ENCODE measurements around the gene SYNPR.

SYNPR gene

DNA sequence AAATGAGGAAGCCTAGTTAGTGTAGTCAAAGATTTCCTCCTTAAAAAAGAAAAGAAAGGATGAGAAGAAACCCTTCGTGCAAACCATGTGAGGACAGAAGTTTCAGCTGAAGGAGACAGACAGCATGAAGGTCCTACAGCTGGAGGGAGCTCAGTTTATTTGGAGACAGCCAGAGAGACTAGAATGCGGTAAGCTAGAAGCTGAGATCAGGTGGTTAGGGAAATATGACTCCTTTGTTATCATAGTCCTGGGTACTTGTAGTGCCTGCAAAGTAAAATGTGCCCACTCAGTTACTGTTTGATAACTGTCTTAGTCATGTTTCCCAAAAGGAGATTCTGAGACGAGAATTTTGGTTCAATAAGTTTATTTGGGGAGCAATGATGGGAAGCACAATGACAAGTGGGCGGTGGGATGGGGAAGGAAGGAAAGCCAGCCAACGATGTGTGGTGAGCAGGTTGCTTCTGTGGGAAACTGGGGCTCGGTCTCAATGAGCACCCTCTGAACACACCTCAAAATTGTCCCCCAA is 195.6 kb downstream of the SYNPR start:
- DNase-seq (ENCODE audit: low read depth): no peak

DNA sequence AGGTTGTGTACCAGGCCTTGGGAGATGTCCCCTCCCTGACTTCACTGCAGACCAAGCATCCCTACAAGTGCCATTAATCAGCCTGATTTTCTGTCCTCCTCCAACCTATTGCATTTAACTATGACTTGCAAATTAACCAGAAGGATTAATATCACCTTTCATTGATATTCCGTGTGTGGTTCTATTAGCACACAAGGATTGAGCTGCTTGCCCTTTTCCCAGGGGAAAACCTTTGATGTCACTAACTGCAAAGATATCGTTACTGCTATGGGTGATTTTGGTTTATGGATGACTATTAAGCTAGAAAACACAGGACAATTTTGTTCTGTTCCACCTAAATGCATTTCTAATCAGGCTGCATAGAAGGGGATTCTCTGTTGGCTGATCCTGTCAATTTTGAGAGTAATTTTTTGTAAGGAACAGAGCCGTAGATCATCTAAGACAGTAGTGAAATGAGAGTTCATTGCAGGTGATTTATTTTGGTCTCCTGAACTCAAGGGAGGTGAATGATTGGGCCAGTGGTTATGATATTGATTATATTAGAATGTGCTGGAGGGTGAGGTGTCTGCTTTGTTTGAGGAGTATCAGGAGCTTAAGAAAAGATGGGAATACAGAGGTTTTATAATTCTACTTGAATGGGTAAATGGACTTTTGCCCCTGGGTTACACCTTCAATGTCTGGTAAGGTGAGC is 196.9 kb downstream of the SYNPR start:
- DNase-seq (ENCODE audit: low read depth): no peak

DNA sequence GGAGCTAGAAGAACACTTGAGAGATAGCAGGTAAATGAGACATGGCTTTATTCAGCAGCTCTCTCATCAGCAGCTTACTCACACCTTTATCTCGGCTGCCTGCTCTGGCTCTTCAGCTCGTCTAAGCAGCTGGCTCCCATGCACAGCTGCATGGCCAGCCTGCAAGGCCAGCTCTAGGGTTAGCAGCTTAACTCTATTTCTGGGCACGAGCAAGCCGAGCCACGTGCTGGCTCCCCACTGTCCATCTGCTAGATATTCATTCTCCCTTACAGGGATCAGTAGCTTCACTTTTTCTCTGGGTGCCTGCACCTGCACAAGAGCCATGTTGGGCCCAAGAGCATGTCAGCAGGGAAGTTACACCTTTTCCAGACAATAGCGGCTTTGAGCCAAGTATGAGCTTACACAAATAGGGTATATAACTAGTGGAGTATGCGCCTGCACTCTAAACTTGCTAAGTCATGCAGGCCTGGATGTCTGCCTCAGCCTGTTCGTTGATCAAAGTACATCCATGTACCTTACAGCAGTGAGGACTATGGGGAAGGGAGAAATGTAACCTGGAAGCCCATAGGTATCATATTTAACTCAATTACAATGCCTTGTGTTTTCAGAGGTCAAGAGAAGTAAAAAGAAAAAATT is 199.5 kb downstream of the SYNPR start:
- no peak for DNase-seq (ENCODE audit: low read depth)

DNA sequence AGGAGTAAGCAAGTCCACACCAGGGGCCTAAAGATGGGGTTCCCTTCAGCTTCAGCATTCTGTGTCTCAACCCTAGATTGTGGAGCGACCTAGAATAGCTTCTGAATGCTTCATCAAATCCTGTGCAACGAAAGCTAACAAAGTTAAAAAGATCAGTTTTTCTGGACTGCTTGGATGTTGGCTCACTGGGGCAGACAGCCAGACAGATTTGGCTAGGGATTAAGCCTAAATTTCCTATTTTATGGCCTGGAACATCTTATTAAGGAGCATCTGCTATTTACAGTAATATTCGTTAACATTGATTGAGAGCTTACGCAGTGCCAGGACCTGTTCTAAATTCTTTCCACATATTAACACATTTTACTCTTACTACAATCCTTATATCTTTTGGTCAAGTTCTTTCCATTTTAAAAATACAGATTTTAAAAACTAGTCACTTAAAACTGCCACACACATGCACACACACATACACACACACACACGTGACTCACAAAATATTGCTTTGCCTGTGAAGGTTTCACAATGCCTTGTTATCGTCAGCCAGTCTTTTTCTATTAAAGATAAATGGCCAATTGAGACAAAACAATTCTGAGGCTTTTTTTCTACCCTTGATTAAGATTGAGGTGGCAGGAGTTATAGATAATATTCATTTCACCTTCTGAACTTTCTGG is 201.0 kb downstream of the SYNPR start:
- no peak for DNase-seq (ENCODE audit: low read depth)

DNA sequence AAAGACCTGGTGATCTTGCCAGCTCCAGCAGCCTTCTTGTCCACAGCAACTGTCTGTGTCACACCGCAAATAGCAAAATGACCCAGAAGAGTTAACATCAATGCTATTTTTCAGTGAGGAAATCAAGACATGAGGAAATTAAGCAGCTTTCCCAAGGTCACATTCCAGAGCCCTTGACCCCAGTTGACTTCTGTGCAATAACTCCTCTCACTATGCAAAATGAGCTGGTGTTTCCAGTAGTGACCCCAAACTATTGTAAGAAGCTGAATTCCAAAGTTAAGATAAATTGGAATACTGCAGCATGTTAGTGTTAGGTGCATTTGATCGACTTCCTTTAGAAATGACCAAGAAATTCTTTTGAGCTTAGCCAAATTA is 201.5 kb downstream of the SYNPR start:
- DNase-seq (ENCODE audit: low read depth): no peak

DNA sequence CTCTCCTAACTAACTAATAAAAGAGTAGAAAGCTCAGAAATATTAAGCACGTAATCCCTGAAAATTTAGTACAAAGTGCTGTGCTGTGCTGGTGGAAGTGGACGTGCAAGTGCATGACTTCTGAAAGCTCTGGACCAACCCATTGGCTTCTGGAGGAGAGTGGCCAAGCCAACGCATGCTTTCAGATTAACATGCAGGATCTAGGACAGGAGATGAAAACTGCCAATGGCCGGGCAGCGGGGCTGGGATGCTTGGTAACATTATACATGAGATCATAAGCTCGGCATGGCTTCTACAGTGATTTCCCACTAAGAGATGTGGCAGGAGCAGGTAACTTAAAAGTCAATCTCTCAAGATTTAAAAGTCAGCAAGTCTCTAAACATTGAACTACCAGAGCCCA is 203.5 kb downstream of the SYNPR start:
- no peak for DNase-seq (ENCODE audit: low read depth)

DNA sequence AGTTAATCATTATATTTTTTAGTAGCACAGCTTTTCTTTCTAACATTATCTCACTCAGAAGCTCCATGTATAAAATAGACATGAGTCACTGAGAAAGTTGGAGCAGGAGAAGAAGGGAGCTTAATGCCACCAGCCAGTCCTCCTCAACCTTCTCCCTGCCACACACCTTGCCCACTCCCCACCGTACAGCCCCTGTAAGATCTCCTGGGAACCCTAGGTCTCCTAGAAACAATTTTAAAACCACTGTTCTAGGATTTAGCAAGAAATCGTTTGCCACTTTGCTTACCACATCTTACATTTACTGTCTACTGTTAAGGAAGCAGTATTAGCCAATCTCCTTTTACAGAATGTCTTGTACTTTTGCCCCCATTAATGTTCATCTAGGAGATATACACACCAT is 204.2 kb downstream of the SYNPR start:
- no peak for DNase-seq (ENCODE audit: low read depth)

DNA sequence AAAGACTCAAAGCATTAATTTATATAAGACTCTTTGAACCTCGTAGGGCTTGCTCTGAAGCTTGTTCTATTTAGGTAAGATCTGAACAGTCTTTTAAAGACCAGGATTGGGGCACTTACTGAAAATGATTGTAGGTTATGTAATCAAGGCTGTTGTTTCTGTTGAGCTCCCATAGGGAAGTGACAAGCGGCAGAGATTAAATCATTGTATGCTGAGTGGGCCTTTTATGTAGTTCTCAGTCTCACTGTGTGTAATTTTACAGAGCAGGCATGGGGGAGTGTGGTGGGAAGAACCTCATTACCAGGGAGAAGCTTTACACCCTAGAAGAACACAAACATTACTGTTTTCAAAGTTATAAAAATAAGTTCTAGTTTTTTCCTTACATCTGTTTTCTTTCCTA is 214.4 kb downstream of the SYNPR start:
- no peak for DNase-seq (ENCODE audit: low read depth)

DNA sequence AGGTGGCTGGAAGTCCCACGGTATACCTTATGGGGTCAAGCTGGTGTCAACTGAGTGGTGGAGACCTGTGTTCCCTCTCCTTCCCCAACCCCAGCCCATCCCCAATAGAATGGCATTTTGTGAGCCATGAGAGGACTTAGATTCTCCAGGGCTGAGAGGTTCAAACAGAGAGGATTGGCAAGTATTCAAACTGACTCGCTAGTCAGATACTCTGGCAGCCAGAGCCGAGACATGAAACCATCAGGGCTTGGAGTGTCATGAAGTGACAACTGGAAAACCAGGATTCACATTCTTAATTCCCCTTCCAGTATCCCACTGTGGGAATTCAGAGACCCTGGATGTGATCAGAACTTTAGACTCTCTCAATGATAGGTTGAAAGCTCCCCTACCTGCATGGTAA is 215.0 kb downstream of the SYNPR start:
- no peak for DNase-seq (ENCODE audit: low read depth)

DNA sequence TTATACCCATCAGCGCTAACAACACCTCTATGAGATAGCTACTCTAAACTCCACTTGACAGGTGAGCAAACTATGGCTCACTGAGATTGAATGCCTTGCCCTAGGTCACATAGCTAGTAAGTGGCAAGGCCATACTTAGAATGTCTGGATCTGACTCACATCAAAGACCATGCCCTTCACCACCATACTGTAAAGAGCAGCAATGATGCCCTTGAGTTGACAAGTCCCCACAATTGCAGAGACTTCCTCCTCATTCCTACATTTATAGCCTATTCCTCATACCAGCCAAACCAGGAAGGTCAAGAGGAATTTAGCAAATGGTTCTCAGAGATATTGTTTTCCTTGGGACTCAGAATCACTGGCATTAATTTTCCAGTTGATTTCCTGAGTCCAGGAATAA is 216.5 kb downstream of the SYNPR start:
- no peak for DNase-seq (ENCODE audit: low read depth)

DNA sequence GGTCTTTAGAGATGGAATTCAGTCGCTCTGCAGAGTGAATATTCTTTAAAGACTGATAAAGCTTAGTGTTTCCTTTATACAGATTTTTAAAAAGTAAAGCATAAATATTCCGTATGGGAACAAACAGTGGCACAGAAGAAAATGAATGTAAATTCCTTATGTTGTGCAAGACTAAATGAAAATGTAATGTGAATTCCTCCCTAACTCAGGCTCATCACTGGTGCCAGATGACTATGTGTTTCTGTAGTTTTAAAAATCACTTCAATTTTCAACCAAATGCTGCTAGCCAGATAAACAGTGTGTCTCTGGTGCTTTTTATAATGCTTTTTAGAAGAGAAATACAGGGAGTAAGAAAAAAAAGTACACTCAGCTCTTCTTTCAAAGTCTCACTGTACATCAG is 219.5 kb downstream of the SYNPR start:
- no peak for DNase-seq (ENCODE audit: low read depth)

DNA sequence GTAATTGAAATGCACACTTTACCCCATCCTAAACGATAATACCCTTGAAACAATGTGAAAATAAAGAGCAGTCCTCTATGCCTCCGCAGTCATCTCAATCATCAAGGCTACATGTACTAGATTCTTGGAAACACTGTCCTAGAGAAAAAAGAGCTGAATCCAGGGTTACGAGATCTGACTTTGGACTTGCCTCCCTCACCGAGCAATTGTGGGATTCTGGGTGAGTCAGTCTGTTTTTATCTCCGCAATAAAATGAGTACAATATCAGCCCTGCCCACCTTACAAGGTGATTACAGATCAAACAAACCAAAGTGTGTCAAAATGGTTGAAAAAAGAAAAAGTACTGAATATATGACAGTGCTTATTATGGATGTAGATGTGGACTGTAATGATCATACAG is 222.1 kb downstream of the SYNPR start:
- no peak for DNase-seq (ENCODE audit: low read depth)

DNA sequence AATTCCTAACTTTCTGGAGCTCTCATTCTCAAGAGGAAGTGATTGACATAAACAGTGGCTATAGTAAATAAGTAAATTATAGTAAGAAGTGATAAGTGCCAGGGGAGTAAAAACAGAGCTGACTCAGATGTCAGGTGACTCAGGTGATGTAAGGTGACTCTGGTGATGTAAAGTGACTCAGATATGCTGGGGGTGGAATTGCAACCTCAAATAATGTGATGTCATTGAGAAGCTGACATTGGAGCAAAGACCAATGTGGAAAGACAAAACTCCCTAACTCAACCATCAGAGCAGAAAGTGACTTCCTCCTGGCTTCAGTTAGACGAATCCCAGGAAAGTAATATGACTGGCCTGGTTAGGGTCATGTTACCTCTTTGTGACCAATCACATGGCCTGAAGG is 230.2 kb downstream of the SYNPR start:
- no peak for DNase-seq (ENCODE audit: low read depth)

DNA sequence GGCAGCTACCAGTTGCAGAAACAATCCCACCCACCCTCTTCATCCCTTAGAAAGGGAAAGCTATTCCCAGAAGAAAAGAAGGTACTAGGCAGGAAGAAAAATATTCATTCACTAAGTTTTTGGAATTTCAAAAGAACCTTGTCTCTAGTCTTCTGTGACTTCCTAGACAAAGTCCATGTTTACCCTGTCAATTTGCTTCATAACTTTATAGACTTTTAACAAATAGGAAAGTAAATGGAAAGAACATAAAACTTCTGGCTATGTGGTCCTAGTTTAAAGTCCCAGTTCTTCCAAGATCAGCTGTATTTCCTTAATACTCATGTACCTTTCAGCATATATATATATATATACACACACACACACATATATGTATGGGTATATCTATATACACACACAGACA is 230.7 kb downstream of the SYNPR start:
- no peak for DNase-seq (ENCODE audit: low read depth)

DNA sequence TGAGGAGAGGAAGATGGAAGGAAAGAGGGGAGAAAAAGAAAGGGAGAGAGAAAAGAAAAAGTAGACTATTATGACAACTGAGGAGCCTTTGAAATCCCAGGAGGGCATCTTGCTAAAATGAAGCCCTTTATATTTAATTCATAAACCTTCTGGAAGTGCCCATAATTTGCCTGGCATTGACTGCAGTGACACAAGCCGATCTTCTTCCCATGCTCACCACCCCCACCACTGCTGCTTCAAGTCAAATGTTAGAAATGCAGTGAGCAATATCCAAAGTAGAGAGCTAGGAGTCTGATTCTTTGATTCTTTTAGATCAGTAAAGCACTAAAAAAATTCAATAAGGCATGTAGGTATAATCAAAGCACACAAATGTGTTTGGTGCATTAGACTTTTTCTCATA is 235.7 kb downstream of the SYNPR start:
- DNase-seq (ENCODE audit: low read depth): no peak

DNA sequence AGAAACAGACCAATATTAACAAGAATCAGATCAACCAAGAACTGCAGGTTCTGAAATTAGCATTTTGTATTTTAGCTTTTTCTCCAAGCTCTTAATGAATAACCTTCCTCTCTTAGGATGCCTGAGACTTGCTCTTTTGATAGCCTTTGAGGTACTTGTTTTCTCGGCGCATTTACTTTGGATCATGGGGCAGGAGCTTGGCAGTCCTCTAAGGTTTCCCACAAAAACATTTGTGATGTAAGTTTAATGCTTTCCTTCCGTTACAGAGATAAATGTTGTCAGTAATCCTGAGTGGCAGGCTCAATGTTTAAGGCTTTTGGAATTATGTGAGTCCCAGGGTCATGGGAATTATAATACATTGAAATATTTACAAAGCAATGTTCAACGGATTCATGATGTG is 236.6 kb downstream of the SYNPR start:
- DNase-seq (ENCODE audit: low read depth): no peak

DNA sequence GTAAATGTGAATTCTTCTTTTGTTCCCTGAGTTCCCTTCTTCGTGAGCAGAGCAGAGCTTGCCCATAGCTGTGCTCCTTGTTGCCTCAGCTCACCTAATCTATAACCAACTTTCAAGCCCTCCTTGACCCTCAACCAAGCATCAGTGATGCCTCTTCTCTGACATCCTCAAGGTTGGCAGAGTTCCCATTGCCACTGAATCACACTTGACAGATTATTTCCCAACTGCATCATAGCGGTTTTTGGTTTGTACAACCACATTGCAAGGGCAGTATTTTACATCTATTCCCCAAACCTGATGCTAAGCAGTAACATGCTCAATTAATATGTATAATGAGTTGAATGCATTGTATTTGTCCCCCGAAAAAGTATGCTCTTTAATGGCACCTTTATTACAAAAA is 241.3 kb downstream of the SYNPR start:
- no peak for DNase-seq (ENCODE audit: low read depth)

DNA sequence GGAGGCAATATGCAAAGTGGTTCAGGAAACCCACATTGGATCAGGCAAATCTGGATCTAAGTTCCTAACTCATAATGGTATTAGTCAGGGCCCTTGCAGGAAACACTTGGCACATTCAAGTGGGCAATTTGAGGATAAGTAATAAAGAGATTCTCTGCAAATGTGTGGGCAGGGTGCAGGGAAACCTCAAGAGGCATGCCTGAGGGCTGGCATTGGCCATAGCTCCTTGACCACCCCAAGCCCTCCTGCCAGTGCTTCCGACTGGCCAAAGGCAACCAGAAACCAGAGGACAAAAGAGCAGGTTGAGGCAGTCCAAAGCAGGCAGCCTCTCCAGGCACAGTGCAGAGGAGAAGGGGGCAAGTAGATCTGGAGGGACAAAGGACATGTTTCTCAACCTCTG is 243.5 kb downstream of the SYNPR start:
- no peak for DNase-seq (ENCODE audit: low read depth)

DNA sequence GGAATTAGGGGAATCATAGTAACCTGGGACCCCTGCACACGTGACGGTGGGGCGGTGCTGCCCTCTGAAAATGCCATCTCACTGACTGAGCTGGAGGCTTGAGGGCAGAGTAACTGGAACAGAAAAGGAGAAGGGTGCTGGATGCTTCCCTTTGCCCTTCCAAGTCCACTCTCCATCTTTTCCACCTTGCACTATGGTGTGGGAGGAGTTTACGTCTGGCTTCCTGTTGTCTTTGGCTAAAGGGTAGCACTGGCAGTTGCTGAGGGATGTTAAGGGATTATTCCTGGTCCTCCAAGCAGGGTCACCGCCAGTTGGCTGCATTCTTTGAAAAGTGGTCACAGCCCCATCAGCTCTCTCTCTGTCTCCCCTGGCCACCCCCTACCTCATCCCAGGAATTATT is 245.0 kb downstream of the SYNPR start:
- no peak for DNase-seq (ENCODE audit: low read depth)

DNA sequence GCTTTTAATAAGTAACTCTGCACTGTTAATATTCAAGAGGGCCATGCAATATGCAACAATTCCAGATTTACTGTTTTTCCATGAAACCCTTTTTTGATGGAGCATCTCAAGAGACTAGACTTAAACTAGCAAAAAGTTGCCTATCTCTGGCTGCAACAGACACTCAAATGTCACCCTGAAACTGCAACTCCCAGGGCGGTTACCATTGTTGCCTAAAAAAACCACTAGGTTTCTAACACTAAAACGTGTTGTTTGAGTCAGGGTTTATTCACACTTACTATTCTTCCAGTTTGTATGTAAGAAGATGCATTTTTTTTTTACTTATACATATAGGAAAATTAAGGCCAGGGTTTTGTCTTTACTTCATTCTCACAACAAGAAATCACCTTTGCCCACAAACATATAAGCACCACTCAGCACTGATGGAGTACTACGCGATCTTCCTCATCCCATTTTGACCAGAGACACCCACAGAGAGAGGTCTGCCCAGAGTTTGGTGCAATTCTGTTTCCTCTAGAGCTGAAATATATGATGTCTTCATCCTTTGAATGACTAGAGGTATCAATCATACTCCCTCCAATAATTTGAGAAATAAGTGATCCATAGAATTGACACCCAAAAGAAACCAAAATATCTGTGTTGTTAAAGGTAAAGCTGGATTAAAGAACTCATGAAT is 250.4 kb downstream of the SYNPR start:
- DNase-seq (ENCODE audit: low read depth): no peak

DNA sequence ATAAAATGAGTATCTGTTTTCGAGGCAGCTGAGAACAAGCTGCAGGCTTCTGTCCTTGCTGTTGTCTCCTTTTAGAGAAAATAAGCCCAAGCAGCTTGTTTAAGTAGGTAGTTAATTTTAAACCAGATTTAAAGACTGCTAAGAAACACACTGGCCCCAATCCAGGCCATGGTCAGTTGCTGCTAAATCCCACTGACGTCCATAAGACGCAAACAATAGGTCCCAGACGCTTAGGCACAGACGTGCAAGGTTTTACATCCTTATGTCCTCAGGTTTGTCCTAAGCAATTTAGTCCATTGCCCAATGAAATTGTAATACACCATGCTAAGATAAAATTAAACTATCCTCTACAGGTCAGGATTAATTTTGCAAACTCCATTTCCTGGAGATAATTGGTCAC is 254.4 kb downstream of the SYNPR start:
- DNase-seq (ENCODE audit: low read depth): no peak

DNA sequence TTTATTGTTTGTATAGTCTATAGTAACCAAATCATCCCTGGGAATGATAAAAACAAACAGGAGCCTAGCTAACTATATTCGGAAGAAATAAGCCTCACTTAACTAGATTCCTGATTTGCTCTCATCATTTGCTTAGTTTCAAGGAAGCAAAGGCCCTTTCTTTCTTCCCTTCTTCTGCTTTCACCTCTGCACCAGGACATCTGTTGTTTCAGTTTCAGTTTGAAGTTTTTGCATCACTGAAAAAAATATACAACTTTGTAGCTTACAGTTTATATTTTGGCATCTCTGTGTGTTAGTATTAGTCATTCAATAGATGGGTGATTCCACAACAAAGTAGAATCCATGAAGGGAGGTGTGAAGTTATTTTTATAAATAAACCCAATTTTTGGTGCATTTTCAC is 260.8 kb downstream of the SYNPR start:
- DNase-seq (ENCODE audit: low read depth): no peak

DNA sequence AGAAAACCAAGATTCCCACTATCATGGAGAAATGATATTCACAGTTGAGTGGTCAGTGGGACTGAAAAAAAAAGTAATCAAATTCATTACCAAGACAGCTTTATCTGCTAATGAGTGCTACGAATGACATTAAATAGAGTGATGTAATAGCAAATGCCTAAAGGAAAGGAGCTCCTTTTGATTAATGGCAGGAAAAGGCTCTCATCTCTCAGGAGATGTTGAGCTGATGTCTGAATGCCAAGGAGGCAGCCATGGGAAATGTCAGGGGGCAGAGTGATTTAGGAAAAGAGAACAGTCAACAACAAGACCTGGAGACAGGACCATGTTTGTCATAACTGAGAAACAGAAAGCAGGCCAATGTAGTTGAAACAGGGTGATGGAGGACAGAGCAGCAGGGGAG is 277.7 kb downstream of the SYNPR start:
- no peak for DNase-seq (ENCODE audit: low read depth)
